GM12878 (cell line): ENCODE measurements around the gene JAML. TPM values are rescaled to one million over a fixed set of nuclear protein-coding genes. Genes with fewer than 3 reads are reported as not detected.

Experiments used
- ATAC-seq: fragments of 200-7000 bp; cut with Tn5 transposase; 3 replicates; pipeline ENCODE4 v1.9.1; 2020; ENCODE audit warnings: mild to moderate bottlenecking, moderate library complexity
- BruUV-seq: library from RNA; stranded (reverse); fragments of 400-500 nt; replicated peaks from 2 replicates; lab custom pipeline; 2021; lab: Mats Ljungman, UMichigan
- CTCF ChIA-PET: fragments of 300-600 bp; sonication (Branson Sonifier 250); formaldehyde crosslinking; extraction: SDS; loops from one replicate; lab custom pipeline; 2021; ENCODE audit warnings: inconsistent platforms; lab: Yijun Ruan, JAX
- POLR2A ChIA-PET: fragments of 350-600 bp; formaldehyde crosslinking; extraction: SDS; loops from one replicate; lab custom pipeline; 2021; ENCODE audit warnings: inconsistent platforms; lab: Charles Lee
- RAD21 ChIA-PET: fragments of 300-600 bp; sonication (Branson Sonifier 250); formaldehyde crosslinking; loops from one replicate; lab custom pipeline; 2023; ENCODE audit warnings: antibody characterized with exemption; ENCODE audit not compliant: unreplicated experiment; lab: Charles Lee
- SMC1A ChIA-PET: fragments of 300-600 bp; sonication (Branson Sonifier 250); formaldehyde crosslinking; loops from one replicate; lab custom pipeline; 2023; ENCODE audit not compliant: unreplicated experiment, uncharacterized antibody; lab: Charles Lee
- DNase-seq: peaks from one replicate; pipeline ENCODE4 v3.0.0-alpha.2; 2011; ENCODE audit warnings: low read depth, low spot score
- FAIRE-seq: peaks from 3 replicates; lab custom pipeline; 2011; peaks lifted over from hg19 to GRCh38; lab: Jason Lieb, UNC
- H2AFZ ChIP-seq: 2 replicates; pipeline ENCODE4 v1.6.0; 2011; ENCODE audit warnings: low read depth, low read length, control low read depth; ENCODE audit not compliant: control insufficient read depth
- H3K27ac ChIP-seq: 2 replicates; pipeline ENCODE4 v1.5.1; 2011; ENCODE audit warnings: control low read depth; ENCODE audit not compliant: control insufficient read depth, insufficient read depth
- H3K27me3 ChIP-seq, 2 experiments: replicated peaks in 1 of 2; 2 replicates each; pipeline versions ENCODE4 v1.6.0 to v1.6.1; 2011; ENCODE audit warnings: low read length in 1 of 2; ENCODE audit not compliant: control insufficient read depth in 2 of 2, insufficient read depth in 2 of 2
- H3K36me3 ChIP-seq, 2 experiments: 2 replicates each; pipeline ENCODE4 v1.5.1; 2011; ENCODE audit warnings: low read length in 1 of 2; ENCODE audit not compliant: control insufficient read depth in 2 of 2, insufficient read depth in 2 of 2
- H3K4me1 ChIP-seq: 2 replicates; pipeline ENCODE4 v1.6.1; 2011; ENCODE audit warnings: mild to moderate bottlenecking, low read length, moderate library complexity, mixed read lengths; ENCODE audit not compliant: control insufficient read depth, insufficient read depth
- H3K4me2 ChIP-seq: 2 replicates; pipeline ENCODE4 v1.6.0; 2011; ENCODE audit warnings: control low read depth; ENCODE audit not compliant: control insufficient read depth, insufficient read depth
- H3K4me3 ChIP-seq: fragments of 200-600 bp; sonication (generic); 2 replicates; pipeline ENCODE4 v1.5.1; 2016
- H3K79me2 ChIP-seq: 2 replicates; pipeline ENCODE4 v1.6.0; 2011; ENCODE audit warnings: low read length; ENCODE audit not compliant: control insufficient read depth, insufficient read depth
- H3K9ac ChIP-seq: 2 replicates; pipeline ENCODE4 v1.8.0; 2011; ENCODE audit warnings: low read length, control low read depth, mixed read lengths; ENCODE audit not compliant: control insufficient read depth, insufficient read depth
- H3K9me3 ChIP-seq: replicated peaks from 3 replicates; pipeline ENCODE4 v1.5.1; 2011; ENCODE audit warnings: mild to moderate bottlenecking, low read length; ENCODE audit not compliant: control insufficient read depth, insufficient read depth
- H4K20me1 ChIP-seq: 2 replicates; pipeline ENCODE4 v1.6.0; 2011; ENCODE audit not compliant: control insufficient read depth, insufficient read depth
- ATF7 ChIP-seq: fragments of 450-650 bp; IDR thresholded peaks from 2 replicates; pipeline ENCODE4 v1.6.1; 2016; ENCODE audit warnings: low read depth, mild to moderate bottlenecking
- CBFB ChIP-seq: IDR thresholded peaks from 2 replicates; pipeline ENCODE4 v1.6.1; 2016; ENCODE audit warnings: antibody characterized with exemption, low read depth
- EP300 ChIP-seq, 2 experiments: fragments of 150-350 bp in 1 of 2; IDR thresholded peaks; 2 replicates each; pipeline ENCODE4 v1.6.1; 2011 to 2012; ENCODE audit warnings: low read depth in 2 of 2, low read length in 2 of 2, borderline replicate concordance in 1 of 2, improper control_type of control experiment in 1 of 2, inconsistent platforms in 1 of 2; ENCODE audit not compliant: control insufficient read depth in 1 of 2
- FOXM1 ChIP-seq: IDR thresholded peaks from 2 replicates; pipeline ENCODE4 v1.6.1; 2012; ENCODE audit warnings: low read depth, mild to moderate bottlenecking, inconsistent platforms, low read length, moderate library complexity
- GATAD2B ChIP-seq: fragments of 450-650 bp; conservative IDR thresholded peaks from 2 replicates; pipeline ENCODE4 v1.6.1; 2017; ENCODE audit warnings: low read depth, mild to moderate bottlenecking, moderate library complexity
- PBX3 ChIP-seq: IDR thresholded peaks from 2 replicates; pipeline ENCODE4 v1.6.1; 2011; ENCODE audit warnings: mild to moderate bottlenecking, low read depth, low read length, moderate library complexity; ENCODE audit not compliant: insufficient replicate concordance
- WGBS: methylation state at CpG from one replicate; pipeline ENCODE4 v1.1.6; 2016; ENCODE audit warnings: low lambda C conversion rate; ENCODE audit not compliant: insufficient replicate concordance, insufficient coverage; ENCODE audit errors: missing lambda C conversion rate; 5-methylcytosine and 5-hydroxymethylcytosine counted together
- in situ Hi-C: fragments of 300-500 bp; cut with MboI; formaldehyde crosslinking; loops from 9 replicates; pipeline ENCODE4 v1.14.3; 2018; ENCODE audit warnings: mixed read lengths
- intact Hi-C: fragments of 100-400 bp; cut with micrococcal nuclease; formaldehyde crosslinking; loops from one replicate; pipeline ENCODE4 v1.14.2; 2022; ENCODE audit not compliant: unreplicated experiment
- polyA plus RNA-seq, 11 experiments: library from polyadenylated mRNA; depleted of rRNA in 4 of 11; unstranded in 6 of 11; stranded (reverse) in 5 of 11; fragments of >200 nt; fragmentation: Nextera tagmentation in 4 of 11; fragmentation: Illumina TruSeq in 1 of 11; extraction: Ambion mirVana in 4 of 11; extraction: Trizol in 1 of 11; gene quantifications; 1 replicate in 1 of 11; 2 replicates in 10 of 11; pipeline versions ENCODE4 v1.2.1 to v1.2.3, GENCODE V29; 2011 to 2016; ENCODE audit warnings: inconsistent platforms in 2 of 11, missing spikeins in 2 of 11, low read depth in 1 of 11
- total RNA-seq, 4 experiments: library from RNA; depleted of rRNA in 3 of 4; stranded (reverse); fragments of >200 nt in 3 of 4; fragmentation: Illumina TruSeq in 1 of 4; extraction: Trizol in 1 of 4; gene quantifications; 2 replicates each; pipeline versions ENCODE4 v1.2.1 to v1.2.3, GENCODE V29; 2013 to 2021

JAML gene
- total and polyA plus RNA-seq, 10 of the 15 experiments (the other 5 are each of a cell fraction or from before 2014, with no cell fraction given) = 0.60 to 8.1 (median 3.5) TPM

DNA sequence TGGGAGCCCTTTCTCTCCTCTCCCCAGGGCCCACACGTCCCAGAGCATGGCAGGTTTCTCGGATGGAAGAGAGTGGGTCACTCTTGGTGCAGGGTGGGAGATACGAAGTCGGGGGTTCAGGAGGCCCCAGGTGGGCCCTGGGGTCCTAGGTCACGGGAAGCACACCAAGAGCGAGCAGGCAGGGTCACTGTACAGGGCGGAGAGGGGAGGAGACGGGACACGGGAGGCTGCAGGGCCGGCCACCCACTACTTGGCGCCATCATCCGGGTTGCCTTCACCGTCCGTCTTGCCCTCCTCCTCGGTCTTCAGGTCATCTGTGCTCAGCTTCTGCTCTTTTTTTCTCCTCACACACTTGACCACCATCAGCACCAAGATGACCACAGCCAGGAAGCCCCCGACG lies 58.2 kb downstream of the JAML start:
- RAD21 ChIA-PET = interaction anchor here (1.1 kb wide), 1 partner anchor 32 kb away, joined by 3 read pairs; no protein-coding TSS in a partner anchor
- Histone ChIP-seq H3K4me1 (no peaks in the 10 kb centered on the region), H4K20me1 (no peaks in the 10 kb centered on the region), H3K79me2 (no peaks in the 10 kb centered on the region), H3K36me3 (no peaks in the 10 kb centered on the region), H2AFZ (no peak overlapping the region), H3K9ac (no peak overlapping the region), H3K4me3 (no peak overlapping the region), H3K27ac (no peak overlapping the region), H3K9me3 (no peaks in the 10 kb centered on the region), H3K27me3 (peaks cover 1 to 3% of the 10 kb centered on the region in 2 experiments; a peak in 3 of 4 replicates), H3K4me2 (no peak overlapping the region)
- 38% methylated on average over 17 of the region's 17 CpGs for WGBS
- in situ Hi-C loops (no loop called here), intact Hi-C loops (no loop called here)
- no peak for ATAC-seq
- TF ChIP-seq CBFB (no peak), FOXM1 (no peak), GATAD2B (no peak), PBX3 (no peak), ATF7 (no peak), EP300 (IDR thresholded peaks at IDR 0.05; ENCODE audit: borderline replicate concordance in 1 of 2, control insufficient read depth in 1 of 2, low read depth in 2 of 2, low read length in 2 of 2) (no peak)
- DNase-seq = no peak
- CTCF ChIA-PET = interaction anchor here (0.9 to 1.3 kb wide), 3 partner anchors 9 to 359 kb away, joined by 3 read pairs; no protein-coding TSS in a partner anchor
- no TSS peak for BruUV-seq
- POLR2A ChIA-PET = no interaction called here
- SMC1A ChIA-PET = interaction anchor here (1.2 kb wide), 1 partner anchor 17 kb away, joined by 3 read pairs; no protein-coding TSS in a partner anchor
- FAIRE-seq = no peak
